Neural cell (in vitro differentiated cells): ENCODE measurements around the gene THBD. TPM values are rescaled to one million over a fixed set of nuclear protein-coding genes. Genes with fewer than 3 reads are reported as not detected.
A peak's percentile ranks its signal among the peaks of the same experiment; 100 is the strongest.

Experiments used
- H2AFZ ChIP-seq: fragments of 200-600, 300-800 bp; sonication (generic), shearing (Covaris generic); 2 replicates; pipeline ENCODE4 v1.6.0; 2014; ENCODE audit warnings: low read depth, mild to moderate bottlenecking, antibody characterized with exemption, low read length, moderate library complexity
- H3F3A ChIP-seq: fragments of 200-600 bp; shearing (Covaris generic); 2 replicates; pipeline ENCODE4 v1.6.1; 2016; ENCODE audit warnings: mild to moderate bottlenecking, moderate library complexity, mixed read lengths, antibody characterized with exemption, low read length; ENCODE audit not compliant: insufficient read depth, poor library complexity, severe bottlenecking
- H3K27ac ChIP-seq: fragments of 200-600, 300-800 bp; sonication (generic), shearing (Covaris generic); 2 replicates; pipeline ENCODE4 v1.5.1; 2014; ENCODE audit warnings: mild to moderate bottlenecking, low read length, moderate library complexity
- H3K27me3 ChIP-seq: fragments of 300-800, 200-600 bp; sonication (generic), shearing (Covaris generic); 2 replicates; pipeline ENCODE4 v1.6.0; 2014; ENCODE audit warnings: mild to moderate bottlenecking, low read depth, low read length, moderate library complexity; ENCODE audit not compliant: insufficient read depth
- H3K36me3 ChIP-seq: fragments of 300-800, 200-600 bp; sonication (generic), shearing (Covaris generic); 2 replicates; pipeline ENCODE4 v1.5.1; 2014; ENCODE audit warnings: mild to moderate bottlenecking, antibody characterized with exemption, low read length, moderate library complexity; ENCODE audit not compliant: insufficient read depth
- H3K4me2 ChIP-seq: fragments of 300-800, 200-600 bp; sonication (generic), shearing (Covaris generic); 2 replicates; pipeline ENCODE4 v1.6.0; 2014; ENCODE audit warnings: mild to moderate bottlenecking, low read length
- H3K4me3 ChIP-seq: fragments of 300-800, 200-600 bp; sonication (generic), shearing (Covaris generic); 2 replicates; pipeline ENCODE4 v1.5.1; 2014; ENCODE audit warnings: mild to moderate bottlenecking, low read length, moderate library complexity
- H3K79me2 ChIP-seq: fragments of 200-600 bp; shearing (Covaris generic); replicated peaks from 2 replicates; pipeline ENCODE4 v1.6.0; 2014; ENCODE audit warnings: mild to moderate bottlenecking, low read length, moderate library complexity; ENCODE audit not compliant: insufficient read depth
- H3K9ac ChIP-seq: fragments of 300-800, 200-600 bp; sonication (generic), shearing (Covaris generic); 2 replicates; pipeline ENCODE4 v1.6.1; 2016; ENCODE audit warnings: mild to moderate bottlenecking, low read length, mixed read lengths
- H3K9me2 ChIP-seq: fragments of 200-600 bp; shearing (Covaris generic); 2 replicates; pipeline ENCODE4 v1.6.1; 2016; ENCODE audit warnings: mild to moderate bottlenecking, low read length, mixed read lengths; ENCODE audit not compliant: insufficient read depth
- H3K9me3 ChIP-seq: fragments of 200-600, 300-800 bp; sonication (generic), shearing (Covaris generic); 2 replicates; pipeline ENCODE4 v1.6.1; 2016; ENCODE audit warnings: mild to moderate bottlenecking, mixed run types, low read length, moderate library complexity, mixed read lengths
- H4K20me1 ChIP-seq: fragments of 200-600 bp; shearing (Covaris generic); 2 replicates; pipeline ENCODE4 v1.6.1; 2016; ENCODE audit warnings: mild to moderate bottlenecking, mixed run types; ENCODE audit not compliant: insufficient read depth
- EP300 ChIP-seq: fragments of 450-650 bp; conservative IDR thresholded peaks from 2 replicates; pipeline ENCODE4 v1.6.1; 2014; ENCODE audit warnings: antibody characterized with exemption, mild to moderate bottlenecking, moderate library complexity; ENCODE audit not compliant: poor library complexity, severe bottlenecking
- EZH2 ChIP-seq: fragments of 200-600, 300-800 bp; shearing (Covaris generic), sonication (generic); IDR thresholded peaks from 2 replicates; pipeline ENCODE4 v1.6.1; 2014; ENCODE audit warnings: antibody characterized with exemption, low read length, borderline replicate concordance, mild to moderate bottlenecking; ENCODE audit not compliant: insufficient read depth, poor library complexity, severe bottlenecking
- MXI1 ChIP-seq: fragments of 450-650 bp; conservative IDR thresholded peaks from 2 replicates; pipeline ENCODE4 v1.6.1; 2014; ENCODE audit warnings: antibody characterized with exemption, mild to moderate bottlenecking; ENCODE audit not compliant: poor library complexity, severe bottlenecking
- POLR2AphosphoS5 ChIP-seq: IDR thresholded peaks from 2 replicates; pipeline ENCODE4 v1.6.1; 2012
- RAD21 ChIP-seq: fragments of 450-650 bp; conservative IDR thresholded peaks from 2 replicates; pipeline ENCODE4 v1.6.1; 2014; ENCODE audit warnings: antibody characterized with exemption, mild to moderate bottlenecking, moderate library complexity
- SMC3 ChIP-seq: fragments of 450-650 bp; conservative IDR thresholded peaks from 2 replicates; pipeline ENCODE4 v1.6.1; 2014; ENCODE audit warnings: antibody characterized with exemption, mild to moderate bottlenecking, moderate library complexity; ENCODE audit not compliant: poor library complexity
- TAF1 ChIP-seq: IDR thresholded peaks from 2 replicates; pipeline ENCODE4 v1.6.1; 2012; ENCODE audit warnings: low read depth
- polyA plus RNA-seq: library from polyadenylated mRNA; depleted of rRNA; stranded (reverse); fragments of >200 nt; gene quantifications from 2 replicates; pipeline ENCODE4 v1.2.3, GENCODE V29; 2014
- TF ChIP-seq, protein P1 (sequence below): fragments of 450-650 bp; IDR thresholded peaks from 2 replicates; pipeline ENCODE4 v1.5.1; 2014; ENCODE audit warnings: antibody characterized with exemption, mild to moderate bottlenecking, moderate library complexity; ENCODE audit not compliant: poor library complexity, severe bottlenecking
- TF ChIP-seq, protein P2 (sequence below): IDR thresholded peaks from 2 replicates; pipeline ENCODE4 v1.6.1; 2012; ENCODE audit warnings: borderline replicate concordance

Gene THBD
- polyA plus RNA-seq, 1 donor from 2014 or later = not detected

- Histone ChIP-seq H3K4me3 (peak overlapping the region; percentile 48), H3F3A (no peaks in the 10 kb centered on the region), H3K36me3 (no peaks in the 10 kb centered on the region), H3K4me2 (no peak overlapping the region), H3K9ac (no peak overlapping the region), H2AFZ (no peak overlapping the region), H3K27me3 (peaks cover 61% of the 10 kb centered on the region), H3K9me3 (no peaks in the 10 kb centered on the region), H3K27ac (no peak overlapping the region), H3K9me2 (no peaks in the 10 kb centered on the region), H3K79me2 (no peaks in the 10 kb centered on the region), H4K20me1 (no peaks in the 10 kb centered on the region)
- TF ChIP-seq MXI1 (no peak), POLR2AphosphoS5 (no peak), EZH2 (no peak), EP300 (no peak), RAD21 (no peak), SMC3 (no peak), TAF1 (no peak)
- TF ChIP-seq, protein P1, sequence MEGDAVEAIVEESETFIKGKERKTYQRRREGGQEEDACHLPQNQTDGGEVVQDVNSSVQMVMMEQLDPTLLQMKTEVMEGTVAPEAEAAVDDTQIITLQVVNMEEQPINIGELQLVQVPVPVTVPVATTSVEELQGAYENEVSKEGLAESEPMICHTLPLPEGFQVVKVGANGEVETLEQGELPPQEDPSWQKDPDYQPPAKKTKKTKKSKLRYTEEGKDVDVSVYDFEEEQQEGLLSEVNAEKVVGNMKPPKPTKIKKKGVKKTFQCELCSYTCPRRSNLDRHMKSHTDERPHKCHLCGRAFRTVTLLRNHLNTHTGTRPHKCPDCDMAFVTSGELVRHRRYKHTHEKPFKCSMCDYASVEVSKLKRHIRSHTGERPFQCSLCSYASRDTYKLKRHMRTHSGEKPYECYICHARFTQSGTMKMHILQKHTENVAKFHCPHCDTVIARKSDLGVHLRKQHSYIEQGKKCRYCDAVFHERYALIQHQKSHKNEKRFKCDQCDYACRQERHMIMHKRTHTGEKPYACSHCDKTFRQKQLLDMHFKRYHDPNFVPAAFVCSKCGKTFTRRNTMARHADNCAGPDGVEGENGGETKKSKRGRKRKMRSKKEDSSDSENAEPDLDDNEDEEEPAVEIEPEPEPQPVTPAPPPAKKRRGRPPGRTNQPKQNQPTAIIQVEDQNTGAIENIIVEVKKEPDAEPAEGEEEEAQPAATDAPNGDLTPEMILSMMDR = no peak
- TF ChIP-seq, protein P2, sequence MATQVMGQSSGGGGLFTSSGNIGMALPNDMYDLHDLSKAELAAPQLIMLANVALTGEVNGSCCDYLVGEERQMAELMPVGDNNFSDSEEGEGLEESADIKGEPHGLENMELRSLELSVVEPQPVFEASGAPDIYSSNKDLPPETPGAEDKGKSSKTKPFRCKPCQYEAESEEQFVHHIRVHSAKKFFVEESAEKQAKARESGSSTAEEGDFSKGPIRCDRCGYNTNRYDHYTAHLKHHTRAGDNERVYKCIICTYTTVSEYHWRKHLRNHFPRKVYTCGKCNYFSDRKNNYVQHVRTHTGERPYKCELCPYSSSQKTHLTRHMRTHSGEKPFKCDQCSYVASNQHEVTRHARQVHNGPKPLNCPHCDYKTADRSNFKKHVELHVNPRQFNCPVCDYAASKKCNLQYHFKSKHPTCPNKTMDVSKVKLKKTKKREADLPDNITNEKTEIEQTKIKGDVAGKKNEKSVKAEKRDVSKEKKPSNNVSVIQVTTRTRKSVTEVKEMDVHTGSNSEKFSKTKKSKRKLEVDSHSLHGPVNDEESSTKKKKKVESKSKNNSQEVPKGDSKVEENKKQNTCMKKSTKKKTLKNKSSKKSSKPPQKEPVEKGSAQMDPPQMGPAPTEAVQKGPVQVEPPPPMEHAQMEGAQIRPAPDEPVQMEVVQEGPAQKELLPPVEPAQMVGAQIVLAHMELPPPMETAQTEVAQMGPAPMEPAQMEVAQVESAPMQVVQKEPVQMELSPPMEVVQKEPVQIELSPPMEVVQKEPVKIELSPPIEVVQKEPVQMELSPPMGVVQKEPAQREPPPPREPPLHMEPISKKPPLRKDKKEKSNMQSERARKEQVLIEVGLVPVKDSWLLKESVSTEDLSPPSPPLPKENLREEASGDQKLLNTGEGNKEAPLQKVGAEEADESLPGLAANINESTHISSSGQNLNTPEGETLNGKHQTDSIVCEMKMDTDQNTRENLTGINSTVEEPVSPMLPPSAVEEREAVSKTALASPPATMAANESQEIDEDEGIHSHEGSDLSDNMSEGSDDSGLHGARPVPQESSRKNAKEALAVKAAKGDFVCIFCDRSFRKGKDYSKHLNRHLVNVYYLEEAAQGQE = no peak
Measured at GRCh38 chr20:23035731-23036130, 13.7 kb downstream of the THBD start.

DNA sequence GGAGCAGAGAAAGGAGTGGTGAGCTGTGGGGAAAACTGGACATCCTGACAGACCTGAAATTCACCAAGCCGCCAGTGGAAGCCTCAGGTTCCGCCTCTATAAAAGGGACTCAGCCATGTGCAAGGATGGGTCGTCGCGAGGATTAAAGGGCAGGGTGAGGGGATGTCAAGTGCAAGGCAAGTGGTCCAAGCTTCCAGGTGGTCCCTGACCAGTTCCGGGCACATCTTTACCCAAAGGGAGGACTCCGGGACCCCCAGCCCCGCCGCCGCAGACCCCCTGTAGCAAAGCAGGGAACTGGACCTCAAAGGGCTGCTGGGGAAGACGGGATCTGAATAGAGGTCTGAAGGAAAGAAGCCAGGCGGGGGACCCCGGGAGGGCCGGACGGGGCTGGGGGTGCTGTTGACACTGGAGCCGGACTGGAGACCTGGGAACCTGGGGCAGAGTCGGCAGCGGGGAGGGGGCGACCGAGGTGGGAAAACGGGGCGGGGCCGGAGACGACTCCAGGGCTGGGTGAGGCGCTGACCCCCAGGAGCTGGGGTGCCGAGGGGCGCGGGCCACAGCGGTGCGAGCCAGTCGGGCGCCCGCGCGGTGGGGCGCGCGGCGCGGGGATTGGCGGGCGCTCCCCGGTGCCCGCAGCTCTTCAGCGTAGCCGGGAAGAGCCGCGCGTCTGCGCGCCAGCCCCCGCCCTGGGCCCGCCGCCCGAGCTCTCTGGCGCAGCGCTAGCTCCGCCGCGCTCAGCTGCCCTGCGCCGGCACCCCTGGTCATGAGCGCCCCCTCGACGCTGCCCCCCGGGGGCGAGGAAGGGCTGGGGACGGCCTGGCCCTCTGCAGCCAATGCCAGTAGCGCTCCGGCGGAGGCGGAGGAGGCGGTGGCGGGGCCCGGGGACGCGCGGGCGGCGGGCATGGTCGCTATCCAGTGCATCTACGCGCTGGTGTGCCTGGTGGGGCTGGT lies 14.5 kb downstream of the THBD start, which contains the start of gene SSTR4:
SSTR4 (plus strand) TSS at position 592 of the 951 bp plus-strand sequence; CDS start at position 764, 172 bp downstream.
- Histone ChIP-seq H3K9me2 (no peaks in the 10 kb centered on the region), H3F3A (no peaks in the 10 kb centered on the region), H2AFZ (no peak within 1 kb of the TSS), H3K27ac (no peak within 1 kb of the TSS), H3K79me2 (no peaks in the 10 kb centered on the region), H4K20me1 (no peaks in the 10 kb centered on the region), H3K9ac (no peak within 1 kb of the TSS), H3K27me3 (peaks cover 61% of the 10 kb centered on the region), H3K4me3 (peak within 1 kb of the TSS; percentile 48), H3K4me2 (no peak within 1 kb of the TSS), H3K36me3 (no peaks in the 10 kb centered on the region), H3K9me3 (no peaks in the 10 kb centered on the region)
- TF ChIP-seq EP300 = no peak
